Neural cell (in vitro differentiated cells): ENCODE results near the gene TAB3.

Experiments
- EP300 ChIP-seq: fragments of 450-650 bp; conservative IDR thresholded peaks from 2 replicates; pipeline ENCODE4 v1.6.1; 2014; ENCODE audit warnings: antibody characterized with exemption, mild to moderate bottlenecking, moderate library complexity; ENCODE audit not compliant: poor library complexity, severe bottlenecking
- MXI1 ChIP-seq: fragments of 450-650 bp; conservative IDR thresholded peaks from 2 replicates; pipeline ENCODE4 v1.6.1; 2014; ENCODE audit warnings: antibody characterized with exemption, mild to moderate bottlenecking; ENCODE audit not compliant: poor library complexity, severe bottlenecking
- POLR2AphosphoS5 ChIP-seq: IDR thresholded peaks from 2 replicates; pipeline ENCODE4 v1.6.1; 2012
- RAD21 ChIP-seq: fragments of 450-650 bp; conservative IDR thresholded peaks from 2 replicates; pipeline ENCODE4 v1.6.1; 2014; ENCODE audit warnings: antibody characterized with exemption, mild to moderate bottlenecking, moderate library complexity
- TAF1 ChIP-seq: IDR thresholded peaks from 2 replicates; pipeline ENCODE4 v1.6.1; 2012; ENCODE audit warnings: low read depth
- TF ChIP-seq, protein P1 (sequence below): IDR thresholded peaks from 2 replicates; pipeline ENCODE4 v1.6.1; 2012; ENCODE audit warnings: borderline replicate concordance
- TF ChIP-seq, protein P2 (sequence below): fragments of 450-650 bp; IDR thresholded peaks from 2 replicates; pipeline ENCODE4 v1.5.1; 2014; ENCODE audit warnings: antibody characterized with exemption, mild to moderate bottlenecking, moderate library complexity; ENCODE audit not compliant: poor library complexity, severe bottlenecking

DNA sequence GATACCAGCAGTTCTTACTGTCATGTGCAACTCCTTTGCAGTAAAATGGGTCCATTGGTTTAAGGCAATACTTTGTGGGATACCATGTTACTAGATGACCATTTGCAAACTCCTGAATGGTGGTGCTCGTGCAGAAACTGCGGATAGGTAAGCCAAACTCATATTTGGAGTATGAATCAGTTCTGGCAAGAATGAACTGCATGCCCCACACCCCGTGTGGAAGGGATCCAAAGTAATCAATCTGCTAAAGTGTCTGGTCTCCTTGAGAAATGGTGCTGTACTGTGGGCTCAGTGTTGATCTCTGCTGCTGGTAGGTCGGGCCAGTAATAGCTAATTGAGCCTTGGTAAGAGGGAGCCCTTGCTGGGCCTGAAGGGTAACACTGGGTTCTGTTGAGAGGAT lies 4.2 kb upstream of the TAB3 start:
- TF ChIP-seq, protein P1, sequence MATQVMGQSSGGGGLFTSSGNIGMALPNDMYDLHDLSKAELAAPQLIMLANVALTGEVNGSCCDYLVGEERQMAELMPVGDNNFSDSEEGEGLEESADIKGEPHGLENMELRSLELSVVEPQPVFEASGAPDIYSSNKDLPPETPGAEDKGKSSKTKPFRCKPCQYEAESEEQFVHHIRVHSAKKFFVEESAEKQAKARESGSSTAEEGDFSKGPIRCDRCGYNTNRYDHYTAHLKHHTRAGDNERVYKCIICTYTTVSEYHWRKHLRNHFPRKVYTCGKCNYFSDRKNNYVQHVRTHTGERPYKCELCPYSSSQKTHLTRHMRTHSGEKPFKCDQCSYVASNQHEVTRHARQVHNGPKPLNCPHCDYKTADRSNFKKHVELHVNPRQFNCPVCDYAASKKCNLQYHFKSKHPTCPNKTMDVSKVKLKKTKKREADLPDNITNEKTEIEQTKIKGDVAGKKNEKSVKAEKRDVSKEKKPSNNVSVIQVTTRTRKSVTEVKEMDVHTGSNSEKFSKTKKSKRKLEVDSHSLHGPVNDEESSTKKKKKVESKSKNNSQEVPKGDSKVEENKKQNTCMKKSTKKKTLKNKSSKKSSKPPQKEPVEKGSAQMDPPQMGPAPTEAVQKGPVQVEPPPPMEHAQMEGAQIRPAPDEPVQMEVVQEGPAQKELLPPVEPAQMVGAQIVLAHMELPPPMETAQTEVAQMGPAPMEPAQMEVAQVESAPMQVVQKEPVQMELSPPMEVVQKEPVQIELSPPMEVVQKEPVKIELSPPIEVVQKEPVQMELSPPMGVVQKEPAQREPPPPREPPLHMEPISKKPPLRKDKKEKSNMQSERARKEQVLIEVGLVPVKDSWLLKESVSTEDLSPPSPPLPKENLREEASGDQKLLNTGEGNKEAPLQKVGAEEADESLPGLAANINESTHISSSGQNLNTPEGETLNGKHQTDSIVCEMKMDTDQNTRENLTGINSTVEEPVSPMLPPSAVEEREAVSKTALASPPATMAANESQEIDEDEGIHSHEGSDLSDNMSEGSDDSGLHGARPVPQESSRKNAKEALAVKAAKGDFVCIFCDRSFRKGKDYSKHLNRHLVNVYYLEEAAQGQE, result no peak
- TF ChIP-seq POLR2AphosphoS5 (no peak), MXI1 (no peak), RAD21 (no peak), EP300 (no peak), TAF1 (no peak)
- TF ChIP-seq, protein P2, sequence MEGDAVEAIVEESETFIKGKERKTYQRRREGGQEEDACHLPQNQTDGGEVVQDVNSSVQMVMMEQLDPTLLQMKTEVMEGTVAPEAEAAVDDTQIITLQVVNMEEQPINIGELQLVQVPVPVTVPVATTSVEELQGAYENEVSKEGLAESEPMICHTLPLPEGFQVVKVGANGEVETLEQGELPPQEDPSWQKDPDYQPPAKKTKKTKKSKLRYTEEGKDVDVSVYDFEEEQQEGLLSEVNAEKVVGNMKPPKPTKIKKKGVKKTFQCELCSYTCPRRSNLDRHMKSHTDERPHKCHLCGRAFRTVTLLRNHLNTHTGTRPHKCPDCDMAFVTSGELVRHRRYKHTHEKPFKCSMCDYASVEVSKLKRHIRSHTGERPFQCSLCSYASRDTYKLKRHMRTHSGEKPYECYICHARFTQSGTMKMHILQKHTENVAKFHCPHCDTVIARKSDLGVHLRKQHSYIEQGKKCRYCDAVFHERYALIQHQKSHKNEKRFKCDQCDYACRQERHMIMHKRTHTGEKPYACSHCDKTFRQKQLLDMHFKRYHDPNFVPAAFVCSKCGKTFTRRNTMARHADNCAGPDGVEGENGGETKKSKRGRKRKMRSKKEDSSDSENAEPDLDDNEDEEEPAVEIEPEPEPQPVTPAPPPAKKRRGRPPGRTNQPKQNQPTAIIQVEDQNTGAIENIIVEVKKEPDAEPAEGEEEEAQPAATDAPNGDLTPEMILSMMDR, result no peak
